Bronchial epithelial cell (primary cell): ENCODE data around the gene TNKS1BP1. TPM values are rescaled to one million over a fixed set of nuclear protein-coding genes. Genes with fewer than 3 reads are reported as not detected.
A peak's percentile ranks its signal among the peaks of the same experiment; 100 is the strongest.
"Not testable (repeated sequence)": the region's sequence is repeated elsewhere in the genome, so short reads cannot be mapped to it uniquely, and the experiment has no call there.

Experiments used
- DNase-seq: peaks from one replicate; pipeline ENCODE4 v3.0.0-alpha.2; 2010; ENCODE audit warnings: low read depth
- FAIRE-seq: peaks from 2 replicates; lab custom pipeline; 2011; peaks lifted over from hg19 to GRCh38; lab: Jason Lieb, UNC
- H3K27me3 ChIP-seq: 2 replicates; pipeline ENCODE4 v1.5.1; 2011; ENCODE audit warnings: low read length; ENCODE audit not compliant: control insufficient read depth, insufficient read depth
- H3K36me3 ChIP-seq: 2 replicates; pipeline ENCODE4 v1.5.1; 2011; ENCODE audit warnings: low read length; ENCODE audit not compliant: control insufficient read depth, insufficient read depth
- H3K4me3 ChIP-seq: 2 replicates; pipeline ENCODE4 v1.5.1; 2011; ENCODE audit warnings: mild to moderate bottlenecking, low read depth, low read length, control low read depth
- total RNA-seq: library from RNA; depleted of rRNA; stranded (reverse); fragments of >200 nt; gene quantifications from 2 replicates; pipeline ENCODE4 v1.2.1, GENCODE V29; 2014
- TF ChIP-seq, protein P1 (sequence below): IDR thresholded peaks from 2 replicates; pipeline ENCODE4 v1.5.1; 2011; ENCODE audit warnings: mild to moderate bottlenecking, moderate library complexity, low read length, control low read depth, inconsistent platforms; ENCODE audit not compliant: insufficient read depth, severe bottlenecking

Gene TNKS1BP1
- total RNA-seq, 1 donor from 2014 or later: 67.9 TPM

DNA sequence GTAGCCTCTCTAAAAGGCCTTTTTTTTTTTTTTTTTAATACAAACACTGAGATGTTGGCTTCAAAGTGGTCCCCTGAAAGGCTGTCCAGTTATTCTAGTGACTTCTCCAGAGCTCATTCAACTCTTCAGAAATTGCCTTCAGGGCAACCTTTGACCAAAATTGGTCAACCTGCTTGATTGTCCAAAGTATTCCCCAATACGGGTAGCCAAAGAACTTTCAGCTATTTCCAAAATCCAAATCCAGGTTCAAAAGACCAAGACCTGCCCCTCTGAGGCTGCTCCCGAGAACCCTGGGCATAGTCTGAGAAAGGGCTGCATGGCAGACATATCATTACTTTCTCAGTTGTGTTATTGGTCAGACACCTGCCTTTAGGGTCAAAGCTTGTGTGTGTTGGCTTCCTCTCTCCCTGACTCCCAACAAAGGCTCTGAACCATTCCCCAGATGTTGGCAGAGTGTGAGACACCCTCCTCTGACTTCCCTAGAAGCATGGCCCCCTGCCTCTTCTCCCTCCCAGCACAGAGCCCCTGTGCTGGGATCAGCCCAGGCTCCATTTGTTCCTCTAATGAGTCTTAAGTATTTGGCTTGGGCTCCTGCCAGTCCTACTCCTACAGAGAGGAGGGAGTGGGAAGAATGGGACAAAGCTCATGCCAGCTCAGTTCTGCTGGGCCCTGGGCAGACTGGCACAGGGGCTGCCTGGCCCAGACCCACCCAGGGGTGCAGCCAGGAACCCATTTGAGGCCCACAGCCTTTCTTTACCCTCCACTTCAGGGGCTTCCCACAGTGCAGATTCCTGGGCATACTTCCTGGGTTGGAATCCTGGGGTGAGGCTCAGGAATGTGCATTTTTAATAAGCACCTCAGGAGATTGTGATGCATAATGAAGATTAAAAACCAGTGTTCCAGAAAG, 30.3 kb downstream of the TNKS1BP1 start:
- TF ChIP-seq, protein P1, sequence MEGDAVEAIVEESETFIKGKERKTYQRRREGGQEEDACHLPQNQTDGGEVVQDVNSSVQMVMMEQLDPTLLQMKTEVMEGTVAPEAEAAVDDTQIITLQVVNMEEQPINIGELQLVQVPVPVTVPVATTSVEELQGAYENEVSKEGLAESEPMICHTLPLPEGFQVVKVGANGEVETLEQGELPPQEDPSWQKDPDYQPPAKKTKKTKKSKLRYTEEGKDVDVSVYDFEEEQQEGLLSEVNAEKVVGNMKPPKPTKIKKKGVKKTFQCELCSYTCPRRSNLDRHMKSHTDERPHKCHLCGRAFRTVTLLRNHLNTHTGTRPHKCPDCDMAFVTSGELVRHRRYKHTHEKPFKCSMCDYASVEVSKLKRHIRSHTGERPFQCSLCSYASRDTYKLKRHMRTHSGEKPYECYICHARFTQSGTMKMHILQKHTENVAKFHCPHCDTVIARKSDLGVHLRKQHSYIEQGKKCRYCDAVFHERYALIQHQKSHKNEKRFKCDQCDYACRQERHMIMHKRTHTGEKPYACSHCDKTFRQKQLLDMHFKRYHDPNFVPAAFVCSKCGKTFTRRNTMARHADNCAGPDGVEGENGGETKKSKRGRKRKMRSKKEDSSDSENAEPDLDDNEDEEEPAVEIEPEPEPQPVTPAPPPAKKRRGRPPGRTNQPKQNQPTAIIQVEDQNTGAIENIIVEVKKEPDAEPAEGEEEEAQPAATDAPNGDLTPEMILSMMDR: no peak
- H3K27me3 ChIP-seq: no peaks in the 10 kb centered on the region
- H3K36me3 ChIP-seq: peaks cover 2% of the 10 kb centered on the region
- DNase-seq: peak; percentile 68
- no peak for FAIRE-seq
- H3K4me3 ChIP-seq: no peak overlapping the region

DNA sequence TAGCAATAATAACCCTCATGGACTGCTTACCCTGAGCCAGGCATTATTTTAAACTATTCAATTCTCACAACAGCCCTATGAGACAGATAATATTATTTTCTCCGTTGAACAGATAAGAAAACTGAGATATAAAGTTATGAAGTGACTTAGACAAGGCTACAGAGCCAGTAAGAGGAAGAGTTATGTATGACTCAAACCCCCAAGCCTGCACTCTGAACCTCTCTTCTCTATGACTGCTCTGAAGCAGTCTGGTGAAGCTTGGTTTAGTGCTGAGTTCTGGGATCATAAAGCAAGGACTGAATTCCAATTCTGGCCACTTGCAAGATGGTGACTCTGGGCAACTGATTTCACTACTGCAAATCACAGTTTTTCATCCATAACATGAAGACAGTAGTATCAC, 34.5 kb downstream of the TNKS1BP1 start:
- Histone ChIP-seq H3K36me3 (no peaks in the 10 kb centered on the region), H3K27me3 (no peaks in the 10 kb centered on the region), H3K4me3 (no peak overlapping the region)
- DNase-seq: peak; percentile 72
- TF ChIP-seq, protein P1: no peak
- FAIRE-seq: no peak

DNA sequence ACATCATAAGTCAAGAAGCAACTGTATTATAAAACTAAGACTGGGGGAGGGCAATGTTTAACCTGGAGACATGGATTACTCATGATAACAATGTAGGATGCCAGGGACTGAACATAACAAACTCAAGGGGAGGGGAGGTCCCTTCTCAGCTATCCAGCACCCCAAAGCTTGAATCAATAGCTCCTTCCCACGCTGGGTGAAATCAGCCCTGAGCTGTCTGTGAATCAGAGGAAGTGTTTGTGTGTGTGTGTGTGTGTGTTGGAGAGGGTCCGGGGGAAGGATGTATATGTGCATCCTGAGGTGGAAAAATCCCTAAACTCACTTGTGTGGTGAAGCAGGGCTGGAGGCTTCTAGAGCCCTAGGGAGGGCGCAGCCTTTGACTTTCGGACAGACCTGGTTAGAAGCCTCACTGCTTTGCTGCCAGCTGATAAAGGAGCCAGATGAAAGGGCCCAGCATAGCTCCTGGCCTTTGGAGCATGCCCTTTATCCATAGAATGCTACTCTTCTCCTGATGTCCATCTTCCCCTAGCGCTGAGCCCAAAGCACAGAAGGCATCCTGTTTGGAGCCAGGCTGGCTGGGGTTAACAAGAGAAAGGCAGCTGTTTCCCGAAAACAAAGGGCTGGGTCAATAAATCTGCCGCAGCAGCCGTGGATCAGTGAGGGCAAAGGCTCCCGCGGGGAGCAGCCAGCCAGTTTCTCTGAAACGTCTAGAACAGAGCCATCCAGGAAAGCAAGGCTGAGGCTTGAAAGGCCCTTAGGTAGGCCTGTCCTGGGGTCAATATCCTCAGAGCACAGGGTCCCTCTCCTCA, 35.8 kb downstream of the TNKS1BP1 start:
- no peaks in the 10 kb centered on the region for H3K36me3 ChIP-seq
- peak; percentile 98 for DNase-seq
- no peaks in the 10 kb centered on the region for H3K27me3 ChIP-seq
- TF ChIP-seq, protein P1: no peak
- H3K4me3 ChIP-seq: no peak overlapping the region
- FAIRE-seq: no peak

DNA sequence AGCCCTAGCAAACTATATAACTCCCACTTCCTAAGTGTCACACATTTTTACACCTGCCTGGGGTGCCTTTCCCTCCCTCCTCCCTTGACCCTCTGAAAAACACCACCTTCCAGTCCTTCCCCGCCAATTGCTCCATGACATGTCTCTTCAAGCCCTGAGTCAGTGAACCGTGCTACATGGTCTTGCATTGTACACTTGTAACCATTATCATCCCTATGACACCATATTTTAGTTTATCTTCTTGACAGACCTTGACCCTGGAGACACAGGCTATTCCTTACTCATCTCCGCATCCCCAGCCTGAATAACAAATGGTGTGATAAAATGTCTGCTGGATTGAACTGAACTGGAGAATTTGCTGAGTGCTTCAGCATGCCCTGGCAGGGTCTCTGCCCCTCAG, 36.9 kb downstream of the TNKS1BP1 start:
- Histone ChIP-seq H3K27me3 (no peaks in the 10 kb centered on the region), H3K36me3 (no peaks in the 10 kb centered on the region), H3K4me3 (no peak overlapping the region)
- DNase-seq (no peak), FAIRE-seq (no peak)
- TF ChIP-seq, protein P1: no peak

DNA sequence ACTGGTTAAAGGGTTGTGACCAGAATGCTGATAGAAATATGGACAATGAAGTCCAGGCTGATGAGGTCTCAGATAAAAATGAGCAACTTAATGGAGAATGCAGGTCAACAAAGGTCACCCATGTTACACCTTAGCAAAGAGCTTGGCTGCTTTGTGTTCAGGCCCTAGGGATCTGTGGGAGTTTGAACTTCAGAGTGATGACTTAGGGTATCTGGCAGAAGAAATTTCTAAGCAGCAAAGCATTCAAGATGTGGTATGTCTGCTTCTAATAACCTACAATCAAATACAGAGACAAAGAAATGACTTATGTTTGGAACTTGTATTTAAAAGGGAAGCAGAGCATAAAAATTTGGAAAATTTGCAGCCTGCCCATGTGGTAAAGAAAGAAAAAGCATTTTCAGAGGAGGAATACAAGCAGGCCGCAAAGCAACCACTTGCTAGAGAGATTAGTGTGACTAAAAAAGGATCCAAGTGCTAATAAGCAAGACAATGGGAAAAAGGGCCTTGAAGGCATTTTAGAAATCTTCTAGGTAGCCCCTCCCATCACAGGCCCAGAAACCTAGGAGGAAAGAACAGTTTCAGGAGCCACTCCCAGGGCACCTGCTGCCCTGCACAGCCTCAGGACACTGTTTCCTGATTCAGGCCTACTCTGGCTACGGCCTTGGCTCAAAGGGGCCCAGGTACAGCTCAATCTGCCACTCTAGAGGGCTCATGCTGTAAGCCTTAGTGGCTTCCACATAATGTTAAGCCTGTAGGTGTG, 41.3 kb downstream of the TNKS1BP1 start:
- TF ChIP-seq, protein P1: no peak
- H3K4me3 ChIP-seq: no peak overlapping the region
- no peaks in the 10 kb centered on the region for H3K36me3 ChIP-seq
- no peaks in the 10 kb centered on the region for H3K27me3 ChIP-seq
- FAIRE-seq: no peak
- DNase-seq: no peak

DNA sequence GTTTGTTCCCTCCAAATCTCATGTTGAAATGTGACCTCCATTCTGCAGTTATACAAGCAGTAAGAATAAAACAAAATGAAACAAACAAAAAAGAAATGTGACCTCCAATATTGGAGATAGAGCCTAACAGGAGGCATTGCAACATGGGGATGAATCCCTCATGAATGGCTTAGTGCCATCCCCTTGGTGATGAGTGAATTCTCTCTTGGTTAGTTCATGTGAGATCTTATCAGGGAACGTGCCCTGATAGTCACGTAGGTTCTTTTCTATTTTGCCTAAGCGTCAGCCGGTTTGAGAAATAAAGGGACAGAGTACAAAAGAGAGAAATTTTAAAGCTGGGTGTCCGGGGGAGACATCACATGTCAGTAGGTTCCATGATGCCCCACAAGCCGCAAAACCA, 43.2 kb downstream of the TNKS1BP1 start:
- not testable (repeated sequence) for H3K27me3 ChIP-seq, DNase-seq, H3K36me3 ChIP-seq, FAIRE-seq, H3K4me3 ChIP-seq
